K562 (cell line): Measurements from ENCODE around the gene MFN1. TPM values are rescaled to one million over a fixed set of nuclear protein-coding genes. Genes with fewer than 3 reads are reported as not detected.
A peak's percentile ranks its signal among the peaks of the same experiment; 100 is the strongest.

Experiments used
- C11orf30 ChIP-seq: fragments of 450-650 bp; IDR thresholded peaks from 2 replicates; pipeline ENCODE4 v1.6.1; 2016; ENCODE audit warnings: low read depth, mild to moderate bottlenecking
- CEBPG ChIP-seq, 3 experiments: fragments of 200-800 bp in 1 of 3; sonication (Bioruptor generic) in 1 of 3; sonication (generic) in 1 of 3; formaldehyde crosslinking in 1 of 3; IDR thresholded peaks in 2 of 3; conservative IDR thresholded peaks in 1 of 3; 2 replicates each; pipeline versions ENCODE4 v1.6.1 to v1.8.0; 2016 to 2022; ENCODE audit warnings: missing compliant biosample characterization in 2 of 3, missing genetic modification characterization in 2 of 3, mild to moderate bottlenecking in 1 of 3, missing genetic modification reagents in 1 of 3
- FOXP4 ChIP-seq: sonication (generic); formaldehyde crosslinking; IDR thresholded peaks from 2 replicates; pipeline ENCODE4 v1.8.0; 2022; ENCODE audit warnings: mild to moderate bottlenecking, missing genetic modification reagents, borderline replicate concordance
- KLF1 ChIP-seq: fragments of 450-650 bp; IDR thresholded peaks from 2 replicates; pipeline ENCODE4 v1.6.1; 2016; ENCODE audit warnings: missing genetic modification characterization, missing compliant biosample characterization
- KLF10 ChIP-seq: fragments of 250-450 bp; sonication (Bioruptor Pico); IDR thresholded peaks from 2 replicates; pipeline ENCODE4 v1.6.1; 2021; ENCODE audit warnings: matching md5 sums
- MTF1 ChIP-seq: fragments of 250-450 bp; sonication (Bioruptor Pico); IDR thresholded peaks from 2 replicates; pipeline ENCODE4 v1.9.0; 2021; ENCODE audit warnings: moderate library complexity, mild to moderate bottlenecking, inconsistent platforms, borderline replicate concordance
- MXI1 ChIP-seq: IDR thresholded peaks from 2 replicates; pipeline ENCODE4 v1.6.1; 2011; ENCODE audit warnings: low read depth, mild to moderate bottlenecking, improper control_type of control experiment, low read length
- NFYB ChIP-seq: IDR thresholded peaks from 2 replicates; pipeline ENCODE4 v1.6.1; 2011; ENCODE audit warnings: mild to moderate bottlenecking, moderate library complexity; ENCODE audit not compliant: insufficient read length; ENCODE audit errors: extremely low read depth
- NKRF ChIP-seq: fragments of 450-650 bp; IDR thresholded peaks from 2 replicates; pipeline ENCODE4 v1.6.1; 2016; ENCODE audit warnings: borderline replicate concordance
- POLR3G ChIP-seq: IDR thresholded peaks from 2 replicates; pipeline ENCODE4 v1.6.1; 2011; ENCODE audit not compliant: insufficient read length, insufficient replicate concordance; ENCODE audit errors: extremely low read depth
- REST ChIP-seq, 2 experiments: fragments of 450-650 bp; formaldehyde crosslinking in 1 of 2; IDR thresholded peaks; 2 replicates each; pipeline versions ENCODE4 v1.4.0 to v1.6.1; 2014 to 2020; ENCODE audit warnings: mild to moderate bottlenecking in 2 of 2, borderline replicate concordance in 1 of 2, low read depth in 1 of 2
- ZNF133 ChIP-seq: fragments of 250-450 bp; sonication (Bioruptor Pico); IDR thresholded peaks from 2 replicates; pipeline ENCODE4 v1.4.0; 2020; ENCODE audit warnings: mild to moderate bottlenecking
- ZNF184 ChIP-seq: sonication (generic); formaldehyde crosslinking; IDR thresholded peaks from 2 replicates; pipeline ENCODE4 v1.5.0; 2020; ENCODE audit warnings: missing genetic modification reagents
- polyA plus RNA-seq, 8 experiments: library from polyadenylated mRNA; depleted of rRNA in 4 of 8; stranded (reverse) in 5 of 8; unstranded in 3 of 8; fragments of >200 nt; fragmentation: Nextera tagmentation in 2 of 8; fragmentation: Illumina TruSeq in 1 of 8; extraction: Ambion mirVana in 2 of 8; extraction: Trizol in 1 of 8; gene quantifications; 2 replicates each; pipeline versions ENCODE4 v1.2.1 to v1.2.3, GENCODE V29; 2011 to 2014; ENCODE audit warnings: inconsistent platforms in 1 of 8, missing spikeins in 1 of 8
- total RNA-seq, 7 experiments: library from RNA; depleted of rRNA in 6 of 7; stranded (reverse); fragments of >200 nt in 6 of 7; fragmentation: Illumina TruSeq in 2 of 7; extraction: Trizol in 2 of 7; gene quantifications; 2 replicates each; pipeline versions ENCODE4 v1.2.1 to v1.2.3, GENCODE V29; 2011 to 2021; ENCODE audit warnings: low replicate concordance in 1 of 7

MFN1 gene
- total and polyA plus RNA-seq, 9 of the 15 experiments (the other 6 are each of a cell fraction or from before 2014, with no cell fraction given) = 10.5 to 42.7 (median 22.6) TPM

GRCh38 chr3:179347345-179348194 lies at the start of gene MFN1 (continued):
- no peak for TF ChIP-seq REST (IDR thresholded peaks at IDR 0.05; ENCODE audit: borderline replicate concordance)
- TF ChIP-seq REST (CRISPR knock-in tag; IDR thresholded peaks at IDR 0.05; ENCODE audit: low read depth) = peak; percentile 62; the same call in 1 of the 2 replicates
- TF ChIP-seq ZNF133 (CRISPR knock-in tag) = no peak
- peak; percentile 88 for TF ChIP-seq NKRF
- TF ChIP-seq ZNF184 (CRISPR knock-in tag) = no peak
- TF ChIP-seq FOXP4 (CRISPR knock-in tag) = no peak; the same call in 1 of the 2 replicates
- no peak for TF ChIP-seq KLF10 (CRISPR knock-in tag)
- no peak for TF ChIP-seq KLF1 (tag)
- no peak for TF ChIP-seq CEBPG (CRISPR knock-in tag; IDR thresholded peaks at IDR 0.05)
- TF ChIP-seq CEBPG (tag; conservative IDR thresholded peaks at IDR 0.05 in 1 of 2, IDR thresholded peaks at IDR 0.05 in 1 of 2) = no peak
- TF ChIP-seq C11orf30 = peak; percentile 59; the same call in 1 of the 2 replicates
- TF ChIP-seq NFYB = peak; percentile 40
- no peak for TF ChIP-seq POLR3G
- TF ChIP-seq MTF1 = no peak
- no peak for TF ChIP-seq MXI1
